ENCODE results near the gene SPG11.
"Not testable (repeated sequence)": the region's sequence is repeated elsewhere in the genome, so short reads cannot be mapped to it uniquely, and the experiment has no call there.

The SPG11 gene

DNA sequence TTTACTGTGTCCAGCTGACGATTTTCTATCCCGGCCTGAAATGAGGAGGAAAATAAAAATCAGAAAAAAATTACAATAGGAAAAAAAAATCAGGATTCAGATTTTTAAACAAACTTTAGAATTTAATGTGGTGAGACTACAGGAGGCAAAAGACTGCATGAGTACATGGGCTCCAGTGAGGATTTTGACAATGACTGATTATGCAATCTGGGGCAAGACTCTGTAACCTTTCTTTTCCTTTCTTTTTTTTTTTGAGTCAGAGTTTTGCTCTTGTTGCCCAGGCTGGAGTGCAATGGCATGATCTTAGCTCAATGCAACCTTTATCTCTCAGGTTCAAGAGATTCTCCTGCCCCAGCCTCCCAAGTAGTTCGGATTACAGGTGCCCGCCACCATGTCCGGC lies 29.9 kb downstream of the SPG11 start:
- peak; percentile 46 for DNase-seq (ENCODE audit: low read depth)

DNA sequence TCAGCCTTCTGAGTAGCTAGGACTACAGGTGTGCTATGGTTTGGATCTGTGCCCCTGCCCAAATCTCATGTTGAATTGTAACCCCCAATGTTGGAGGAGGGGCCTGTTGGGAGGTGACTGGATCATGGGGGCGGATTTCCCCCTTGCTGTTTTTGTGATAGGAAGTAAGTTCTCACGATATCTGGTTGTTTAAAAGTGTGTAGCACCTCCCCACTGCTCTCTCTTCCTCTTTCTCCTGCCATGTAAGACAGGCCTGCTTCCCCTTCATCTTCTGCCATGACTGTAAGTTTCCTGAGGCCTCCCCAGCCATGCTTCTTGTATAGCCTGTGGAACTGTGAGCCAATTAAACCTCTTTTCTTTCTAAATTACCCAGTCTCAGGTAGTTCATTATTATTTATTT lies 38.2 kb downstream of the SPG11 start:
- DNase-seq (ENCODE audit: low read depth) = not testable (repeated sequence)

DNA sequence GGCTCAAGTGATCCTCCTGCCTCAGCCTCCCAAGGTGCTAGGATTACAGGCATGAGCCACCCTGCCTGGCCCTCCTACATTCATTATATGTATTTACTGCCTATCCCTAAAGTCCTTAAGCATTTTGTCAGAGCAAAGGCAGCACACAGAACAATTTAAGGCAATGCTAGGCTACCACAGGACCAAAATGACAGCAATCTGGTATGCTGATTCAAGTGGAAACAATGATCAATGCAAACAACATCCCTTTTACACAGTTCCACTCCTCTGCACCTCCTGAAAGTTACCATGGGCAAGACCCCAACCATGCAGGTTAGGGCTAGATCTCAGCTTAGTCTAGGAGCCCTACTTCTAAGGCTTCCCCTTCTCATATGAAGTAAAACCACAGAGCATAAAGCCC lies 40.3 kb downstream of the SPG11 start:
- DNase-seq (ENCODE audit: low read depth) = no peak

DNA sequence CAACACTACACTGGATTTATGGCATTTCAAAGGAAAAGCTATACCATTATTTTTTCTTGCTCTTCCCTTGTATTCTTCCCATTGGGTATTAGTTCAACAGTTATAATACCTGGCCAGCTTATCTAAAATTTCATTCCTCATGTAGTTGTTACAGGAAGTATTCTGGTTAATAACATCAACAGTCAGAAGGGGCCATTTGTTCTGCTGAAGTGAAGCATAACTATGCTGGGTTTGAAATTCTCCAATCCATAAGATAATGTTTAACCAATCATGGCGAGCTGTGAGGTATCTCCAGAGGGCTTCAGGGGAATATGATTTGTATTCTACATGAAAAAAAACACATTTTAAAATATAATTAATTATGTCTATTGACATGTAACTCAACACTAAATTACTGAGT lies 43.4 kb downstream of the SPG11 start:
- no peak for DNase-seq (ENCODE audit: low read depth)

DNA sequence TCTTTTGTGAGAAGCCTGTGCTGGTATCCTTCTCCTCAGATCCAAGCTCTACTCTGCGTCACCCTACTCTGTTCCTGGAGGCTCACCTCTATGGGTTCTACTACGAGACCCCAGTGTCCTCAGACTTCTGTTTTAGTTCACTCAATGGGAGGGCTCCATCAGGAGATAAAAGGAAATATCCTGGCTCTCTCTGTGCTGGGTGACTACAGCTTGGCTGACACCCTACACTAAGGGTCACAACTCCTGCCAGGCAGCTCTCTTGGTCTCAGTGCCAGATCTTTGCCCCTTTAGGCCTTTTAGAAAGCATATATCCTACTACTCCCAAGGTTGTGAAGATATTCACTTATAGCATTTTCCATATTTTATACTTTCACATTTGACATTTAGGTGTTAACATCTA lies 46.5 kb downstream of the SPG11 start:
- no peak for DNase-seq (ENCODE audit: low read depth)

DNA sequence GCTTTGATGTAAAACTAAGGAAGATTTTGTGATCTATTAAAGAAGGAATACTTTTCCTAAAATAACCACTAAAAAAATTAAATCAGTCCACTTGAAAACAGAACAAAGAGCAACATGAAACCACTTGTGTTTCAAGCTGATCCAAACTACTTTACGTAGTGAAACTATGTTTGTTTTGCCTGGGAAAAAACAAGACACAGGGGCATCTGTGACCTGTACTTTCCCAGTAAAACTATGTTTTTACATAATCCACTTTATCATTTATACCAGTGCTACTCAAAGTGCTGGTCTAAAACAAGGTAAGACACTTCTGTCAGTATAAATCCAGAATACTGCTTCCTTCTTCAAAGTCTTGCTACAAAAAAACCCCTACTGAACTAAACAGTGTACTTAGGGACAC lies 56.7 kb downstream of the SPG11 start:
- no peak for DNase-seq (ENCODE audit: low read depth)

DNA sequence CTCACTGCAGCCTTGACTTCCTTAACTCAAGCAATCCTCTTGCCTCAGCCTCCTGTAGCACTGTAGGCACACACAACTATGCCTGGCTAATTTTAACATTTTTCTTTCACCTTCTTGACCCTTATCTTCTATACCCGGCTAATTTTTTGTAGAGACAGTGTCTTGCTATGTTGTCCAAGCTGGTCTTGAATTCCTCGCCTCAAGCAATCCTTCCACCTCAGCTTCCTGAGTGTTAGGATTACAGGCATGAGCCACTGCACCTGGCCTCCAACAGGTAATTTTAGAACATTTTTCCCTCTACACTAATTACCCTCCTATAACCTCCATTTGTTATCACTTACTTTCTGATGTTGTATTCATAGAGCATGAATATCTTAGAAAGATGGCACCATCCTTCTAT lies 60.3 kb downstream of the SPG11 start:
- DNase-seq (ENCODE audit: low read depth) = no peak

DNA sequence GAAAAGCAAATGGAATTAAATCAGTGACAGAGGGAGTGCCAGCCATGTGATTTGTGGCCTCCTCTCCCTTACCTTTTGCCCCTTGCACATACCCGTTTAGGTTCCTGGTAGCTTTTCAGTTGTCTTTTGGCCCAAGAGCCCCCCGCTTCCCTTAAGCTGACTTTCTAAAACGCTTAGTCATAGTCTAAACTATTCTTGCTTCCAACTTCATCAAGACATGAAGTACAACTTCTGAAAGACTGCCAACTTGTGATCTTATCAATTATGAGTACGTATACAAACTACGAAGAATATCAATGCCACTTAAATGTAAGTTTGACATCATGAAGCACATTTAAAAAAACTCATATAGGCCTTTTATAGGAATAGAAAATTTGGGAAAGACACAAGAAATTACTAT lies 64.6 kb downstream of the SPG11 start:
- DNase-seq (ENCODE audit: low read depth) = peak; percentile 92

DNA sequence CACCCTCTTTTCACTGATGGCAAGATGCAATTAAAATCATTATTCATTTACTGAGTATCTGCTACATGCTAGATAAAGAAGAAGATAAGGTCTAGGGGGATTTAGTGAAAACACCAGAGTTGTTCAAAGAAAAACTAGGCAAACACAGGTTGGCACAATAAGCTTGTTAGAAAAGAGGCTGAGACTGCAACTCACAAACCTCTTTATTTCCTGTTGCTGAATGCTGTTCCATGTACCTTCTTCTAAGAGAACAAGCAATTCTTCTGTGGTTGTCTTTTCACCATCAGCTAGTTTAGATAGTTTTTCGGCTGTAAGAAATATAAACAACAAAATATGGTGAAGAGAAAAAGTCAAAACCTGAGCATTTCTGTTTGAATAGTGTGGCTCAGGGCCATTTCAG lies 65.4 kb downstream of the SPG11 start:
- DNase-seq (ENCODE audit: low read depth) = no peak

DNA sequence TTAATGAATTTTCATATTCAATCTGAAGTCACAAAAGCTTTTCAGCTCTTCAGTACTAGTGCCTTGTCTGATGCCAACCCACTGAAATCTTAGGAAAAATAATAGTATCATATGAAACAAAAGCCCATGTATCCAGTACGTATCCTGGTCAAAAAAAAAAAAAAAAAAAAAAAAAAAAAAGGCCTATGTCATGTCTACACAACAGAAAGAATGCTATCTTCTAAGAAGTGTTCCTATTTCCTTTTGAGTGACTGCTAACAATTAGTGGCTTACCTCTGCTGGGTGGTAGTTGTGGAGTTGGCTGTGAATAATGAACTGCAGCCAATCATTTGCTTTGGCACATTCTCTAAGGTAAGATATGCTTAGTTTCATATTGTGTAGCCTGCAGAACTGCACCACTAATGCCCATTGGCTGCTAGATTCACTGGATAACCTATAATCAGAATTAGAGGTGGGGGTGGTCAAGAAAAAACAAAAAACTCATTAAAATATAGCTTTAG lies 66.9 kb downstream of the SPG11 start:
- DNase-seq (ENCODE audit: low read depth) = no peak

DNA sequence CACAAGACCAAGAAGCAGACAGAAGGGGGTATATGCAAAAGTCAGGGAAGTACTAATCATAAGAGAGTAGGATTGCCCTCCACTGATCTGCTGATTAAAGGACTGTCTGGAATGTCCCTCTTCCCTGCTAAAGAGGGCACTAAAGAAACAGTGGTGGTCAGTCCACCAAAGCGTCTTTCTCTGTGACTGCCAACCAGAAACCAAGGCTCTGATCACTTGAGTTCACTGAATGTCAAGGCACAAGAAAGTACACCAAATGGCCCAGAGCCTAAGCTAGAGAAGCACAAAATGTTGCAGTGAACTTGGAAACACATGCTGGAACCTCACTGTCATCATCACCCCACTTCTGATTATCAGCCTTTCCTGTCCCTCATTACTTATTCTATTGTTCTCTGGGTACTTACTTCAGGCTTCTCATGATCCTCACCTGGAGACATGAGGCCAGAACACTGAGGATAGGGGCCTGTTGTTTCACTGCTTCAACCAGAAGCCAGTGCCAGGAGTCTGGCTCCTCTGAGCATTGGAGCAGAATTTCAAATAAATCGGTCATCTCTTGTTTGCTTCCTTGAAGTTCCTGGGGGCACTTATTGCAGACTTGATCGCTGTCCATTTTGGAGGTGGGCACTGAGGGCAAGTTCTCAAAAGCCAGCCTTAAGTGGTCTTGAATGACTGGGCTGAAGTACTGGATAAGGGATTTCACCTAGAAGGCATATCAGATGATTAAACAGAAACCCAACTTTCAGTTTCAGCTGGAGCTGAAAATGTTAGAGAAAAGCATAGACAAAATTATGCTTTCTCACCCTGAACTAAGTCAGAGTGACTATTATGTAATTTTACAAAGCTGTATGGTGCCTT lies 67.6 kb downstream of the SPG11 start:
- DNase-seq (ENCODE audit: low read depth) = no peak

DNA sequence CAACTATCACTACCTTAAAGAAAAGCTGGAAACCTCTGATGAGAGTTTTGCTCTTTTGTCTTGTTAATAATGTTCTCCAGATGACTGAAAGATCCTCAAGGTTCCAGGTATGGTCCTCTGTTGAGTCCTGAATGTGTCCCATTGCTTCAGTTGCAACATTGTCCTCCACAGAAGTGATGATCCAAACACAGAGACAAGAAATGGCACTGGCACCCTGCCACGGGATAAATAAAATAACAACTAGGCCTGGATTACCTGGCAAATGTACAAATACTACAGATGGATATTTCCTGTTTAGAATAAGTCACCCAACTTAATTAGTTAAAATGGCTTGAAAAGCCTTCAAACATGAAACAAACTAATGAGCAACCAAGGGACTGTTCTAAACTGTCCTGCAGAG lies 68.2 kb downstream of the SPG11 start:
- no peak for DNase-seq (ENCODE audit: low read depth)

DNA sequence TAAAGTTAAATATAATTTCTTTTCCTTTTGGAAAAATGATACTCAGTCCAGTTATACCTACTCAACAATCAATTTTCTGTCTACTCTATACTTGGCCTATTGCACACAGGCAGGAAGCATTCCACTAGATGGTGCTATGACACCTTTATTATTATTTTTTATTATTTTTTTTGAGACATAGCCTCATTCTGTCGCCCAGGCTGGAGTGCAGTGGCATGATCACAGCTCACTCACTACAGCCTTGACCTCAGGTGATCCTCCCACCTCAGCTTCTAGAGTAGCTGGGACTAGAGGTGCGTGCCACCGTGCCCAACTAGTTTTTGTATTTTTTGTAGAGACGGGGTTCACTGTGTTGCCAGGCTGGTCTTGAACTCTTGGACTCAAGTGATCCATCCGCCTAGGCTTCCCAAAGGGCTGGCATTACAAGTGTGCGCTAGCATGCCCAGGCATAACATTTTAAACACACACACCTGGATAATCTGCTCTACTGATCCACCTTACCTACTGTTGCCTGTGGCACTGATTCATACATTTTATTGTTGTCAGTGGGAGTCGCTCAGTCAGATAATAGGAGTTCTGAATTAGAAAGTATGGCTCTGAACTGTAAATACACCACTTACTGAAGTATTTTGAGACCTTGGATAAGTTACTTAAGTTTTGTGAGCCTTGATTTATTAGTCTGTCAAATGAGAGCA lies 70.3 kb downstream of the SPG11 start:
- no peak for DNase-seq (ENCODE audit: low read depth)

DNA sequence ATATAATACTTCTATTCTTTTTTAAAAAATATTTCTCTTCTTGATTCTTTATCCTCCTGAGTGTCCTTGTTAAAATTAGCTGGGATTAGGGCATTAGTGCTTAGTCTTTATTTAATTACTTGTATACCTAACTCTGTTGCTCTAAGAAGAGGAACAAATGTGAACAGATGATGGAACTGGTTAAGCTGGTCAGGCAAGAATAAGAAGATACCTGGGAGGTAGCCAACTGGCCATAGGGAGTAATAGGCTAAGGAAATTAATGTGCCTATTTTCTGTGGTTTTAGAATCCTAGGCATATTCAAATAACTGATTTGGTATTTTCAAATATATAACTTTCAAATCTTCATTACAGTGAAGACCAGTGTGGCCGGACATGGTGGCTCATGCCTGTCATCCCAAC lies 72.1 kb downstream of the SPG11 start:
- no peak for DNase-seq (ENCODE audit: low read depth)

DNA sequence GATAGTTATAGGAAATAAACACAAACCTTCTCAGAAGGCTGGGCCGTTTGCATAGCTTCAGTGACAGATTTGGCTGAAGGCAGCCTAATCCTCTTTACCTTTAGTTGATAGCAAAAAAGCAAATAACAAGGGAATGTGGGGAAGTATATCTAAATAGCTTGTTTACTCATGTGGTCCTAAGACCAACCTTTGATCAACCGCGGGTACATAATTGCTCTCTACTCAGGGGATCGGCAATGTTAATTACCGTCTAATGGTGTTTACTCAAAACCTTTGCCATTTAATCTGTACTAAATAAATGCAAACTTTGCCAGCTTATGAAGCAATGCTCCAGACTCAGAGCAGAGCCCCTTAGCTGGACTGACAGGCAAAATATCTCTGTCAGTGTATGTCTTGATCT lies 74.9 kb downstream of the SPG11 start:
- DNase-seq (ENCODE audit: low read depth) = no peak

DNA sequence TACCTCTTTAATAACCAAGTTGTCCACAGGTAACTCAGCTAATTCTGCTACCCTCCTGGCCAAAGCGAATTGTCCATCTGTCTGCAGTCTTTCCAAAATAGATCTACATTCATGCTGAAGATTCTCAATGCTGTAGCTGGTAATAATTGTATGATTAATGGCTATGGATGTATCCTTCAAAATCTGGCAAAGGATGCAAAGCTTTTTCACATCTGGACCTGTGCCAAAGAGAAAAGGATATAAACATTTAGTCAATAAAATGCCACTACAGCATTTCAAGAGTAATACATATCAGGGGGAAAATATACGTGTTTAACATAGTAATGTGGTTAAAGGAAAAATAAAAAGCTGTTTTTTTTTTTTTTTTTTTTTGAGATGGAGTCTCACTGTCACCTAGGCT lies 77.8 kb downstream of the SPG11 start:
- no peak for DNase-seq (ENCODE audit: low read depth)

DNA sequence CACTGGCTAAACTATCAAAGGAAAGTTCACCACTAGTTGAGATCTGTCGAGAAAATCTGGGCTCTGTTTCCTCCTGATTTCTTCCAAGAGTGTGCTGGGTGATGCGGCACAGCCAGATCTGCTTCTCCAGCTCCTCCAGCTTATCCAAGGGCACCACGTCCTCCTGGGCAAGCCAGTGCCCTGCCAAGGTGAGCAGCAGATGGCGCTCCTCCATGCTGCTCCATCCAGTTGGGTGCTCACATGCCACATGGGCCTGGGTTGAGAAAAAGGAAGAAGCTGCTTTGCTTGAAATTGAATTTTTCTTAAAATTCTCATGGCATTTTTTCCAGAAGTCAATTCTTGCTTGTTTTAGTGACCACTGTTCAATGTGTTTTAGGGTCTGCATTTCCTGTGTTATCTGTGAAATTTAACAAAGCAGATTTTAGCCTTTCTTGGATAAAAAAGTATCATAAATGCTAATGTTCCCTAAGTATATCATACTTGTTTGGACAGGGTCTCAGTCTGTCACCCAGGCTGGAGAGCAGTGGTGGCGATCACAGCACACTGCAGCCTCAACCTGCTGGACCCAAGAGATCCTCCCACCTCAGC lies 79.2 kb downstream of the SPG11 start:
- DNase-seq (ENCODE audit: low read depth) = peak; percentile 17

DNA sequence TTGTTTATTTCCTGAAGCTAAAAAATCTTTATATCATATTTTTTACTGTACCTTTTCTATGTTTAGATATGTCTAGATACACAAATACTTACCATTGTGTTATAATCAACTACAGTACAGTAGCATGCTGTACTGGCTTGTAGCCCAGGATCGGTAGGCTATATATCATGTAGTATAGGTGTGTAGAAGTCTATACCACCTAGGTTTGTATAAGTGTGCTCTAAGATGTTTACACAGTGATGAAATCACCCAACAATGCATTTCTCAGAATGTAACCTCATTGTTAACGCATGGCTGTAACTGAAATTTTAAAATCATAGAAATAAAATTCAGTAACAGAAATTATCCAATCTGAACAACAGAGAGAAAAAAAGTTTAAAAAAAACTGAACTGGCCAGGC lies 83.4 kb downstream of the SPG11 start:
- no peak for DNase-seq (ENCODE audit: low read depth)

DNA sequence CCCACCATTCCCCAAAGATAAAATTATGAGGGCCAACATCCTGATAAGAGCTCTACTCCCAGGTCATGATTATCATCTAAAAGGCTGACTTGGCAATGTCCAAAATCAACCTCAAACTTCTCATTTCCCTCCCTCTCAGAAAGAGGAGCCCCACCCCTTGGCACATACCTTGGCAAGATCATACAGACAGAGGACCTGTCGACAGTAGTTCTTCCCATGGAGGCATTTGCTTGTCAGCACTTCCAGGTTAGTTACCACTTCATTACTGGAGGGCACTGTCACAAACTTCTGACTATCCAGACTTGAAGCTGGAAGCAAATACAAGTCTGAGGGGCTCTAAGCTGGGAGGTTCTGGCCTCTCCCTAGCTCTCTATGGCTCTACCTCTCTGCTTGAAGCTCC lies 88.7 kb downstream of the SPG11 start:
- no peak for DNase-seq (ENCODE audit: low read depth)

DNA sequence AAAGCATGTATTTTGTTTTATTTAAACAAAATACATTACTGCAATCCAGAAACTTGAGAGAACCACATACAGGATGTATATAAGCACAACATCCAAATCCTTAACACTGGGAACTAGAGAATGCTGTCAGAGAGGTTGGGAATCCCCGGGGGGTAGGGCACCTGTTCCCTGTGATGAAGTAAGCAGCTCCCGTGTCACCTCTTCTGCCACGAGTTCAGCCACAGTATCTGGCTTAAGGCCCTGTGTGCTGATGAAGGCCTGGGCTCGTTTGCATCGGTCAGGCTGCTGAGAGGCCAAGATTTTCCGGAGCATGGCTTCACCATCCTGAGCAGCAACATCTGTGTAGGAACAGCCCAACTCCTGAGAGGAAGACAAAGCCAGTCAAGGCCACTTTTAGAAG lies 90.1 kb downstream of the SPG11 start:
- no peak for DNase-seq (ENCODE audit: low read depth)

DNA sequence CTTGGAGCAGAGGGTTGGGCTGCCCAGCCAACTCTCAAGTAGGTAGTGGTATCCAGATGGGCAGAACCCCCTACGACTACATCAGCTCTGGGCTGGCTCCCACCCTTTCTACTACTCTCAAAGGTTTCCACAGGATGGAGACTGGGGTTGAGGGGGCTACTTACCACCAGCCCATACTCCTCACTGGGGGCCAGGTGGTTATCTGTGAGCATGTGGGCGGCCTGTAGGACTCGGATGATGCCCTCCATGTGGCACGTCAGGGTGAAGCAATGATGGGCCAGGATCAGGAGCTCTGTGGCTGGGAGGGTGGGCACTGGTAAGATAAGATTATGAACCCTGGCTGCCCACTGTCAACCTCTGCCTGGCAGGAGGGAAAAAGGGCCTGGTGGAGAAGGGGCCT lies 93.1 kb downstream of the SPG11 start:
- no peak for DNase-seq (ENCODE audit: low read depth)

DNA sequence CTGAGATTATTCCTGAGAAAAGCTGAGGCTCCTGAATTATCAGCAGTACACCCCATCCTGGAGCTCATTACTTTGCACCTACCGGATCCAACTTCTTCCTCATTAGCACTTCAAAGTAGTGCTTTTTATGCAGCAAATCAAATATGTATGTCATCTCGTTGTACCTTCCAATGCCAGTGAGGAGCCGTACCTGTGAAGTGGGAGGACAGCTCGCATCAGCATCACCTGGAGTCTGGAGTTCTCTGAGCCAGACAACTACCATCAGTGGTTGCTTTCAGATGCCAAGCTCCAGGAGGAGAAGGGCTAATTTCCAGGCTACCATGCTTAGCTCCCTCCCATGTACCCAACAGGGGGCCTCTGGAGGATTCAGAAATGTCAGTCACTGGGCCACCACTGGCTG lies 94.1 kb downstream of the SPG11 start:
- no peak for DNase-seq (ENCODE audit: low read depth)

DNA sequence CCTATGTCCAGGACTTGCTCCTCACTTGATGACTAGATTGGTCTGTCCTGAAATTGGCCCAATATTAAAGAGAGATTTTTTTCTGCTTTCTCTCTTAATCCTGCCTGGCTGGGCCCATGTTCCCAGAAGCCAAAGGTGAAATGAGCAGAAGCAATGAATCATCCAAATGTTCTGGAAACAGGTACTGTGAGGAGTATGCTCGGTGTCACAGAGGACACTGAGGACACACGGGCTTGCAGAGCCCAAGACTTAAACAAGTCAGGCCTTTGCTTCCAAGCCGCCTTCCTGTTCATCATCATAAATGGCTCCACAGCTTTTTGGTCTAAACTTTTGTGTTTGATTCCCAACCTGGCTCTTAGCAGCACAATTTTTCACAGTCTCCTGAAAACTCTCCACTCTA lies 95.1 kb downstream of the SPG11 start:
- no peak for DNase-seq (ENCODE audit: low read depth)
